Fibroblast of skin of scalp (primary cell): ENCODE results near the gene NPC1.
A peak's percentile ranks its signal among the peaks of the same experiment; 100 is the strongest.

Source experiments
- DNase-seq: peaks from one replicate; pipeline ENCODE4 v3.0.0-alpha.2; 2013

NPC1 gene

DNA sequence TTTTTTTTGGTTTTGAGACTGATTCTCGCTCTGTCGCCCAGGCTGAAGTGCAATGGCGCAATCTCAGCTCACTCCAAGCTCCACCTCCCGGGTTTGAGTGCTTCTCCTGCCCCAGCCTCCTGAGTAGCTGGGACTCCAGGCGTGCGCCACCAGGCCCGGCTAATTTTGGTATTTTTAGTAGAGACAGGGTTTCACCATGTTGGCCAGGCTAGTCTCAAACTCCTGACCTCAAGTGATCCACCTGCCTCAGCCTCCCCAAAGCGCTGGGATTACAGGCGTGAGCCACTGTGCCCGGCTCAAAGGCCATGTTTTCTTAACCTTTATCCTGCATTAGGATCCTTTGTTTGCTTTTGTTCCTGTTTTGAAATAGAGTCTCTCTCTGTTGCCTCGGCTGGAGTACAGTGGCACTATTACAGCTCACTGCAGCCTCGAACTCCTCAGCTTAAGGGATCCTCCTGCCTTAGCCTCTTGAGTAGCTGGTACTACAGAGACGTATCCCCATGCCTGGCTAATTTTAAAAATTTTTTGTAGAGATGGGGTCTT is 41.0 kb downstream of the NPC1 start:
- DNase-seq: no peak

DNA sequence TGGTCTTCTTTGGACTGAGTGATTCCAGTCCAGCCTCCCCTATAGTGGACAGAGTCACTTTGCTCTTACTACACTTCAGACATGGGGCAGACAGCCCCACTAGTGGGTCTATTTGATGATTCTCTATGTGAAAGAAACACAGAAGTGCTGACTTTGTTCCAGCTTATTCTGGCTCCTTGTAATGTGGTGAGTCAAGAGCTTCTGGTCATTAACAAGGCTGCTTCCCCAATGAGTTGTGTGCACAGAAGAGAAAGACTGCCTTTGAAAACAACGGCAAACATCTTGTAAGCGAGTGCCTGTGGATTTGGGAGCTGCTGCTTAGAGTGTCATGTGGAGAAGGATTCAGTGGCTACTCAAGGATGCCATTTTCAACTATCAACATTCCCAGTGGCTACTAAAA is 43.8 kb downstream of the NPC1 start:
- no peak for DNase-seq

DNA sequence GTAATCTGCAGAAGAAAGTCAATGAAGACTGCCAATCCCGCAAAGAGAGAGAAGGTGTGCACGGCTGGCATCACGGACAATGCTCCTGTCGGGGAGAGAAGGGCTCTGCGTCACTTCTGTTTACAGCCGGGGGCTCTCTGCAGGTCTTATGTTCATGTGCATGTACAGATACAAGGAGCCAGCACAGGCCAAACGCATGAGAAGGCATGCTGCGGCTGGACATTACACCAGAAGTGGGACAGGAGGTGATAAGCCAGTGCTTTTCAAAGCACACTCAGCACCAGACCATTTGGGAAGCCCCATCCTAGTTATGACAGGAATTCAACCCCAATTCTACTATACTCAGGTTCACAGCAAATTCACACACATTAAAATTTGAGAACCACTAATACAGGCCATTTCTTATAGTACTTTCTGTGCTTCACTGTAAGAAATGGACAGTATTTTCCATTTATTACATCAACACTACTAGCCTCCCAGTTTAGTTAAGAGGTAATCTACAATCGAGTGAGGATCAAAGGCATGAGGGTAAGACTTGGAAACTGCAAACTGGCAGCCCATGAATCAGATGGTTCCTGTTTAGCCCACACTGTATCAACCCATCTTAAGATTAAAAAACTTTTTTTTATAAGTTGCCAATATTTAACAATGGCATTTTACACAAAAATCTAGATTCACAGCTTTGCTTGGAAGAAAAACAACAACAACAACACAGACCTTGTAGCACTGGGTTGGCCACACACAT is 44.8 kb downstream of the NPC1 start:
- DNase-seq: no peak

DNA sequence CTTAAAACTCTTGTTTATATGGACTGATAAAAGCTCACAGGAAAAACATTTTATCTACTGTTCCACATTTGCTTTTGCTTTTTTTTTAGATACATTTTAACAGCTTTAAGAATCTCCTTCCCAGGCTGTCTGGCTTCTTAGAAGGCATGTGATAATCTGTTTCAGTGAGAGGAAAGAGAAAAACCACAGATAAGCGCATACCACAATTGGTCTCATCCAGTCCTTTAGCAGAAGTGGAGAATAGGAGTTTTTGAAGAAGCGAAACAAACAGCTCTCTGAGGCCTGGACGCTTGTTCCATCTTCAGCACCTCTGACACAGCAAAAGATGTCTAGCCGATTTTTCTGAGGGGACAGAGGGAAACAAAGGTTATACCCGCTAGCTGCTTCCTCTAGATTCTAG is 45.4 kb downstream of the NPC1 start:
- DNase-seq: peak; percentile 7

DNA sequence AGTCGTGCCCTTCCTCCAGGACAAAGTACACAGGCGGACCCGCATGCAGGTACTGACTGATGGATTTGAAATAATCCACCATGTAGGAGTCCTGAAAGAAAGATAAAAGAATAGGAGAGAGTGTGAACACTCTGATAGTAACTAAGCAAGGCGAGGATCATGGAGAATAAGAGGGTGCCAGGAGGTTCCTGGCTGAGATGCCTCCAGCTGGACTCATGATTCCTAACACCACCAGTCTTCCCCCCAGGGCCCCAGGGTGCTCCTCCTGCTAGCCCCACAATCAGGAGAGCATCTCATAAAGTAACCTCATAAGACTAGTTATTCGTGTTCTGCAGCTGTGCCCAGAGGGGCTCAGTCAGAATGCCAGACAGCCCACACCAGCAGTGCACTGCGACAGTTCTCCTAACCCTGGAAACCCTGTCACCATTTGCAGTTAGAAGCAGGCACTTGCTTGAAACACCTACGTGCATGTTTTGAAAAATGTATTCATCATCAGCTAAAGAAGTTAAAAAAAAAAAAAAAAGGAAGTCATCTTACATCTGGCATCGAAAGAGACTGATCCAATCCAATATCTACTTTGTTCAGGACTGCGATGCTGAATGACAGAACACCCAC is 46.3 kb downstream of the NPC1 start:
- DNase-seq: no peak

DNA sequence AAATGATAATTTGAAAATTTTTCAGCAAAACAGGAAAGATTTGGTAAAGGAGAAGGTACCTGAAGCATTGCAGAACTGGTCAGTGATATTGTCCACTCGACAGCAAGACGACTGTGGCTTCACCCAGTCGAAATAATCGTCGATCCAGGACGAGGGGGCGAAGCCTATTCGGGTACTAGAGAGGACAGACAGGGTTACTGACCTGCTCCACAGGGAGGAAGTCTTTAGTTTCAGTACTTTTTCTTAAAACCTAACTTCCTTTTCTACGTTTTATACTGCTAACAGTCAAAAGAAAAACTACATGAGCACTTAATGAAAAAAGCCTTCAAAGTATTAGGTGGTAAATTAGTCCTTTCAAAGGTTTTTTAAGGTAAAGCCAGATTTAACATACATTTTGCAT is 47.0 kb downstream of the NPC1 start:
- DNase-seq: no peak

DNA sequence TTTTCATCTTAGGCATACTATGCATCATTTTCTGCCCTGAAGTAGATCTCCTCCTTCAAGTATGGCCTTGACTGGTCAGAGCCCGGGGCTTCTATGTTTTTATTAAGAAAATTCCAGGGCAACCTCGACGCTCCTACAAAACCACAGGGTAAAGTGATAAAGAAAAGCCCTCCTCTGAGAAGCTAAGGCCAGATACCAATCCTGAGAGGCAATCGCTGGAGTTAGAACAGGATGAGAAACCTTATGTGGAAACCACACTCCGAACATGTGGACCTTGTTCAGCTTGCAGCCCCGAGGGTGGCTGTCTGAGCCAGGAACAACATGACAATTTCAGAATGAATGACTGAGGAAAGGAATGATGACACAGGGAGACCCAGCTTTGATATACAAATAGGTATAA is 47.4 kb downstream of the NPC1 start:
- DNase-seq: peak; percentile 17

DNA sequence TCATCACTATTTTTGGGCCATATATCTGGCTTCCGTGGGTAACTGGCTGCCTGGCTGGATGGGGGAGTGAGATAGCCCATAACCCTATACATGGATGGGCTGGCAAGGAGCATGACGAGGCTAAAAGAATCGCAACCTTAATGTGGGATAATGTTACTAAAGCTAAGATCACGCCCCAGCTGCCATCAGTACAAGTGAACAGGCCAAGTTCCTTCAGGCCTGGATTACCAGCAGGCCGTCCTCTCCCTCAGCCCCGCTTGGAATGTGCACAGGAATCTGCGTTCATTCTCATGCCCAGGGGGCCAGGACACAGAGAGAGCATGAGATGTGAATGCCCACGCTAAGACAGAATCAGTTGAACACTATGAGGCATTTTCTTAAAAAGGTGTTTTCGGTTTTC is 48.3 kb downstream of the NPC1 start:
- DNase-seq: no peak

DNA sequence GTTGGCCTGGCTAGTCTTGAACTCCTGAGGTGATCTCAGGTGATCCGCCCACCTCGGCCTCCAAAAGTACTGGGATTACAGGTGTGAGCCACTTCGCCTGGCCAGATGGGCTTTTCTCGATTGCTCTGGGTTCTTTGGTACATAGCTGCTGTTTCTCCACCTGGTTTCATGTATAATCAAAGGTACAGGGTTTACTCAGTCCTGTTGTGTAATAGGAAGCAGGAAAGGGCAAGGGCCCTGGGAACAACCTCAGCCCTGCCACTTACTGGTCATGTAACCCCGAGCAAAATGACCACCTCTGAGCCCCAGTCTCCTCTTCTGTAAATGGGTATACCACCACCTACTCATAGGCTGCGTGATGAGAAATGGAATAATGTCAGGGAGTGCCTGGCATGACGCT is 49.0 kb downstream of the NPC1 start:
- no peak for DNase-seq

DNA sequence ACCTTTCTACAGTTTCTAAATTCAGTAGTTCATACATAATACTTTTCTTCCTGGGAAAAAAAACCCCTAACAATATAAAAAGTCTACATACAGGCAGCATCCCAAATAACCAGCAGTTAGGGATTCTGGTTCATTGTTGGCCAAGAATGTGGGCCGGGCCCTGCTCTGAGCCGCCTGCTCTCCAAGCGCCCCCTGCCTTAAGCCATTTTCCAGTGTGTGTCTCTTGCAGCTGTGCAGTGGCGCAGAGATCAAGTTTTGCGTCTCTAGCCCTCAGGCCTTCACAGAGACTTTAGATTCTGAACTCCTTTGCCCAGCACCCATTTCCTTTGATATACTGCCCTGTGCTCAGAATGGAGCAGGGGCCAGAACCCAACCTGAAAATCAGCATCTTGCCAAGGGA is 50.1 kb downstream of the NPC1 start:
- no peak for DNase-seq

DNA sequence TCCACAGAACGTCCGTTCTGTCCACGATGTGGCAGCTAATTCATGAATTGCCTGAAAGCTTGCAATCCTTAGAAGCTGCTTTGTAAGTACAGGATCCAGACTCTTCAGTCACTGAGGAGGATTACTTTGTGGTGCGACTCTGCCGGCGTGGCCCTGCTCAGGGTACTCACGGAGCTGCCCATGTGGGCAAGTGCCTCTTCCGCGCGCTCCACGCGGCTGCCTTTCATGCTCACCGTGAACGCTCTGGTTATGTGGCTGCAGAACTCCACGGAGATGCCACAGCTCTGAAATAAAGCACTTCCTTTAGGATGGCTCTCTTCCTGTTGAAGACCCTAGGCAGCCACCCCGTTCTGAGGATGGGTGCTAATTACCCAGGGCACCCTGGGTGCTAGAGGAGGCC is 52.0 kb downstream of the NPC1 start:
- DNase-seq: no peak

DNA sequence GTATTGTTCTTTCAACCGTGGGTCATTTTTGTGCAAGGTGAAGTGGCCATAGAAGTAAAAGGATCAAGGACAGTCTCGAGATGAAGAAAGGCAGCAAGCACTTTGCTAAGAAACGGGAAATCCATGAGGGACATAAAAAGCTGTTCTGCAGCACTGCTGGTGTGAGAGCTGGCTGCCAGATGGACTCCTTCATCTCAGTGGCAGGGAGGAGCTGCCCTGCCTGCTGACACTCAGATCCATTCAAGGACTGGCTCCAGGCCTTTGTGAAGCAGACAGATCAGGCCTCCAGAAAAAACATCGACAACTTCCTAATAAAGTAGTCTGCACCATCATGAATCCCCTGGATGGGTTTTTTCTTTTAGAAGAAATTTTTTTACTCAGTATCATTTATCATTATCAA is 53.5 kb downstream of the NPC1 start:
- no peak for DNase-seq

DNA sequence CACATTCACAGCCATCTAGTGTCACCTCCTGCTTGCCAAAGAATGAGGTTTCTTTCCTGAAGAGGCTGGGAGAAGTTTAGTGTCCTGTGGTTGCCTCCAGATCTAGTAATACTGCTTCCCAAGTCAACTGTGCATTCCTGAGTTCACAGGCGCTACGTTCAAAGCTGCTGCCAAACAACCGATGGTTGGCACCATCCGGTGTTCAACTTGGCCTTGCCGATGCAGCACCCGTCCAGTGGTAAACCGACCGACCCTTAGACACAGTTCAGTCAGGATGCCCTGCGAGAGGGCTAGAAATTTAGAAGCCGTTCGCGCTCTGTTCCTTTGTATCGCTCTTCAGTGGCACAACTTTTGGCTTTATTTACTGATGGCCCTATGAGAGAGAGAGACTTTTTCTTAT is 54.4 kb downstream of the NPC1 start:
- no peak for DNase-seq

DNA sequence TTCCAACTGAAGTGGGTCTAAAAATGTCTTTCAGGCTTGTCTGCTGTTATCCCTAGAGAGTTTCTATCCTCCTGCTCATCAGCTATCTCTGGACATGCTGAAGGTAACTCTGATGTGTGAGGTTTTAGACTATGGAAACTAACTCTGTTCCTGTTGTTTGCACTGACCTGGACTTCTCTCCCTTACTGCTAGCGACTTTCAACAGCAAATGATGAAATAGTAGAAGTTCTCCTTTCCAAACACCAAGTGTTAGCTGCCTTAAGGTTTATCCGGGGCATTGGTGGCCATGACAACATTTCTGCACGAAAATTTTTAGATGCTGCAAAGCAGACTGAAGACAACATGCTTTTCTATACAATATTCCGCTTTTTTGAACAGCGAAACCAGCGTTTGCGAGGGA is 56.1 kb downstream of the NPC1 start:
- no peak for DNase-seq

DNA sequence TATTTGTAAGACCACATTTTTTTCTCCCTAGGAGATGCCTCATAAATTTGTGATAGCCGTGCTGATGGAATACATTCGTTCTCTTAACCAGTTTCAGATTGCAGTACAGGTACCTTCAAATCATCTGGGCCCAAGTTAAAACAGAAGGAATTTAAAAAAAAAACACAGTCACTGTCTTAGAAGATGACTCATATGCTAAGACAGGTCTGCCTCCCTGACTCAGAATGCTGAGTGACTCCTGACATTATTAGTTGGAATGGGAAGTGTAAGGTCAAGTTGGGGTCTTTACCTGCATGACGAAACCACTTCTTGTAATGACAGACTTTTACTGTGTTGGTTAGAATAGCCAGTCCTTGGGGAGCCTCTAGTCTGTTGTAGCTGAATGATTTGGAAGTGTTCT is 56.7 kb downstream of the NPC1 start:
- DNase-seq: peak; percentile 13

DNA sequence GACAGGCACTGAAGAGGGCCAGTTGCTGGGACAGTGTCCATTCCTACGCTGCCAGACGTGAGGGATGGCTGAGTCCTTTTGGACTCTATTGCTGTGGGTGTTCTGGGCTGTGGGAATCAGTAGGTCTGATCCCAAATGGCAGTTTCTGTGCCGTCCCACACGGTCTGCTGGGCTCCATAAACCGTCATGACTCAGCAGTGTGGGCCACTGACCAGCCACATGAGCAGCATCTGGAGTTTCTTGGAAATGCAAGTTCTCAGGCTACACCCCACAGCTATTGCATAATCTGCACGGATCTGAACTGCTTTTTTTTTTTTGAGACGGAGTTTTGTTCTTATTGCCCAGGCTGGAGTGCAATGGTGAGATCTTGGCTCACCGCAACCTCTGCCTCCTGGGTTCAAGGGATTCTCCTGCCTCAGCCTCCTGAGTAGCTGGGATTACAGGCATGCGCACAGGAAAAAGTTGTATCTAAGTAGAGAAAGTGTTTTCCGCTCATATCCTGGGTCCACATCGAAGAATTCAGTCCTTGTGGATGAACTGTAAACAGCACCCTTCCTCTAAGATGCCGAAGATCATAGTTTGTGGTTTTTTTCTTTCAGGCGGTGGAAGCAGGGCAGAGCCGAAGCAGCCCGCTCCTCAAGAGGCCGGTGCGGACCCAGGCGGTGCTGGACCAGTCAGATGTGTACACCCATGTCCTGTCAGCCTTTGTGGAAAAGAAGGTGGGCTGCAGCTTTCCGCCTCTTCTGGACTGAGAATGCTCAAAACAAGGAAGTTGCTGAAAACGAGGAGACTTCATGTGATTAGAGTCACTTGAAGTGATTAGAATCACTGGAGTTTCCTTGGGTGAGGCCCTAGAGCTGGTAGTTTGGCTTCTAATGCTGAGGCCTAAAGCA is 57.5 kb downstream of the NPC1 start:
- no peak for DNase-seq

DNA sequence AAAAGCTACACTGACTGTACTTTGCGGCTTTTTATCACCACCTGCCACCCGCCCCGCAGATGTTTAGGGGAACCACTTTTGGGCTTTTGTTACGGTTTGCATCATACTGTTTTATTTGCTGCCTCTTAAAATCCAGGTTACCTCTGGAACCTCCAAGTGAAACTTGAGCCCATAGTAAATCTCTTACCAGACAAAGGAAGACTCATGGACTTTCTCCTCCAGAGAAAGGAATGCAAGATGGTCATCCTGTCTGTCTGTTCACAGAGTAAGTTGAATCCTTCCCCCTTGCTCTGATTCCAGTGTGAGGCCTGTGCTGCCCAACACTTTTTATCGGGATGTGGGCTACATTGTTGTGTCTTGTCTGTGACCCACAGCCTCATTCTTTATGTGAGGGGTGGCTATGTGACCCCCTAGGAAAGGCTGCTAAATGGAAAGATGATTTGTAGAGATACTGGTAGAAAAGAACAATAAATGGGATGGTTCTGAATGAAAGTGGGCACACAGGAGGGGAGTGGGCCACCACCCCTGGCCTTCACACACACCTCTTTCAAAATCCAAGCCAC is 59.7 kb downstream of the NPC1 start:
- DNase-seq: no peak

DNA sequence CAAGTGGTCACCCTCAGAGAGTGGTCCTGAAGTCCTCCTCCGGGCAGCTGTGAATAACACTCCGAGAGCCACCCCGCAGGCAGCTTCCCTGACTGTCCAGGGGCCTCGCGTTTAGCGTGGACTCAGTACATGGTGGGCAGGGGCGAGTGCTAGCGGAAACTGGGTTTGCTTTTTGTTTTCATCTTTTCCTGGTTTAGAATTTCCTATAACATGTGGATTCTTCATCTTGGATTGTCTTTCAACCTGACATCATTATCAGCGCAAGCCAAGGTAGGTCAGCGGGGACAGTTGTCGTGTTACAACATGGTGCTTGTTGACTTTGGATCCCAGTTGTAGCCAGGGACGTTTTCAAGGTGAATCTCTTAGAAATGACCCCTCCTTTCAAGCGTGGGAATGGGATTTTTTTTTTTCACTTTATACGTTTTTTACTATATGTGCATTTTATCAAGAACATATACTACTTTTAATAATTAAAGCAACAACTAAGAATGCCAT is 62.0 kb downstream of the NPC1 start:
- no peak for DNase-seq

DNA sequence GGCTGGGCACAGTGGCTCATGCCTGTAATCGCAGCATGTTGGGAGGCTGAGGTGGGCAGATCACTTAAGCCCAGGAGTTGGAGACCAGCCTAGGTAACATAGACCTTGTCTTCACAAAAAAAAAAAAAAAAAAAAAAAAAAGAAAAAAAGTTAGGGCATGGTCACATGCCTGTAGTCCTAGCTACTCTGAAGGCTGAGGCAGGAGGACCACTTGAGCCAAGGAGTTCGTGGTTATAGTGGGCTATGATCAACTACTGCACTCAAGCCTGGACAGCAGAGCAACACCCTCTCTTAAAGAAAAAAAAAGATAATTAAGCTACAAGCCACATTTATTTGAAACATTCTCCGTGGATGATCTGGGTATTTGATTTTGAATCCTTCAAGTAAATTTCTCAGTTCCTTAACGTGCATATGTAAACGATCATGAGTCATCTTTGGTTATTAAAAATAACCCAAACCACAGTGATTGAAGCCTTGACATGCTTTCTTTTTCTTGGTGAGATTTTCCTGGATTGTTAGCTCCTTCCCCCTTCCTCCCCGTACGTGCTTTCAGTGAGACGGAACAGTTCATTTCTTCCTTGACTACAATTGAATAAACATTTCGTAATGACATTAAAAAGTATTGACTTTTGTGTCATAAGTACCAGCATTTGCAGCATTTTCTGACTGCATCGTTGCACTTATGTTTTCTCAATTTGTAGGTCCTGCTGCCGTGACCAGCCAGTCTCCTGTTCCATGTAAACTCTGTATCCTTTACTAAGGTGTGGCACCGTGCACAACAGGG is 62.7 kb downstream of the NPC1 start:
- DNase-seq: peak; percentile 80

DNA sequence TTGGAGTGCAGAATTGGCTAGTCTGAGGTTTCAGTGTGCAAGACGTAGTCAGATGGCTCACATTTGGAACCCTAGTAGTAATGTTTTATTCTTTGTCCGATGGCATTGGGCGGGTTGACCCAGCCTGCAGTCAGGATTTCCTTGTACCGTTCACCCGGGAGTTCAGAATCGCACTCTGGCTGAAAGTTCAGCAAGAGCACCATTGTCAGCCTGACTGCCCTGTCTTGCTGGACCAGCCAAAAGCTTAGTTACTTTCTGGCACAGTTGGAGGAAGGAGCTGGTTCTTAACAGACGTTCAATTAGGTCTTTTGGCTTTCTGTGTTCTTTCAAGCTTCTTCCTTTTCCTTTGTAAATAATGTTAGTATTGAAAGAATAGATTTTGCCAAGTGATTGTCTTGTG is 64.4 kb downstream of the NPC1 start:
- DNase-seq: no peak

DNA sequence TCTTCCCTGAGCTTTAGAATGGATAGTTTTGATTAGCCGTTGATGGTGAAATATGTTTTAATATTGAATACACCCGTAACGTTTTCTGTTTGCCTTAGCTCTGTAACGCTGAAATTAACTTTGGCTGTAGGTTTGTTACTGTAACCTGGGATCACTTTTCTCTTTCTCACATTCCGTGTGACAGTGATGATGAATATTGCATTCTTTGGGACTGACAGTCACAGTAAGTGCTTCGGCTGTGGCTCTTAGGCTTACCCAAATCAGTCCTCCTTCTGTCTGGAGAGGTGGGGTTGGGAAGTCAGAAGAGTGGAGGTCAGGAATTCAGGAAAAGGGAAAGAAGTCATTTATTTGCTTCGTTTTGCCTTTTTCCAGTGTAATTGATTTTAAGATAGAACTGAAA is 65.0 kb downstream of the NPC1 start:
- DNase-seq: peak; percentile 11

DNA sequence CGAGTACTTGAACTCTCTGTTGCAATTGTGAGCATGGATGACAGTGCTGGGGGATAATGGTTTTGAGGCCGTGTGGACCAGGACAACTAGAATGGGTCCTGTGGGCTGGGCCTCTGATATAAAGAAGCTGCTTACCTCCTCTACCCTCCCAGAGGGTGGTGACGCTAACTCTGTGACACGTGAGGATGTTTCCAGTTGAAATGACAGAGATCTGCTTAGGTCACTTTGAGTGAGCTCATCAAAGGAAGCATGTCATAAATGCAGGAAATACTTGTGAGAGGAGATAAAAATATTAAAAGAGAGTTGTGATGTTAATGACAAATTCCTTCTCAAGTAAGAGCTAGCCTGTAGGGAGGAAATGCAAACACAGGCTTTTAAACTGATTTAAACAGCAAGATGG is 66.6 kb downstream of the NPC1 start:
- peak; percentile 16 for DNase-seq
